Cerebellar nuclear complex (tissue), 1 donor: ENCODE data around the gene ZBED1.
"Not testable (repeated sequence)": the region's sequence is repeated elsewhere in the genome, so short reads cannot be mapped to it uniquely, and the experiment has no call there.

Source experiments
- DNase-seq, 2 experiments: peaks; one replicate each; lab custom pipeline; 2025; lab: John Stamatoyannopoulos, UW

ZBED1 gene

GRCh38 chrX:2454620-2455019 lies 46.2 kb downstream of the ZBED1 start:
- DNase-seq, result not testable (repeated sequence)

DNA sequence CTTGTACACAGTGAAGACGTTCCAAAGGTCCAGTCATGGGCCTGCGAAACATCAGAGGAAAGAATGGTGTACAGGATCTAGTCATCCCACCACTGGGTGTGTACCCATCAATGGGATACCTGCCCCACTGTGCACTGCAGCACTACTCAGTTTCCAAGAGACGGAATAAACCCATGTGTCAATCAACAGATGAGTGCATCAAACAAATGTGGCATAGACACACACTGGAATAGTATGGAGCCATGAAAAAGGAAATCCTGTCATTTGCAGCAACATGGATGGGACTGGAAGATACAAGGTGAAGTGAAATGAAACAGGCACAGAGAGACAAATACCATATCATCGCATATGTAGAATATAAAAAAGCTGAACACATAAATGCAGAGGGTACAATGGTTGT lies 48.0 kb downstream of the ZBED1 start:
- DNase-seq, result no peak

DNA sequence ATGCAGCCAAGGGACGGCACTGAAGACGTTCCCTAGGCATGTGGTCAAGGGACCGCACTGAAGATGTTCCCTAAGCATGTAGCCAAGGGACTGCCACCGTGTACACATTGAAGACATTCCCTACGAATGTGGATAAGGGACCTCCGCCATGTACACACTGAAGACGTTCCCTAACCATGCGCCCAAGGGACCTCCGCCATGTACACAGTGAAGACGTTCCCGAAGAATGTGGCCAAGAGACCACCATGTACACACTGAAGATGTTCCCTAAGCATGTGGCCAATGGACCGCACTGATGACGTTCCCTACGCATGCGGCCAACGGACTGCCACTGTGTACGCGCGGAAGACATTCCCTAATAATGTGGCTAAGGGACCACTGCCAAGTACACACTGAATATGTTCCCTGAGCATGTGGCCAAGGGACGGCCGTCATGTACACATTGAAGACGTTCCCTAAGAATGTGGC lies 48.4 kb downstream of the ZBED1 start:
- DNase-seq, result no peak

- DNase-seq, result no peak
Observed at GRCh38 chrX:2451501-2452316, 49.1 kb downstream of the ZBED1 start.

DNA sequence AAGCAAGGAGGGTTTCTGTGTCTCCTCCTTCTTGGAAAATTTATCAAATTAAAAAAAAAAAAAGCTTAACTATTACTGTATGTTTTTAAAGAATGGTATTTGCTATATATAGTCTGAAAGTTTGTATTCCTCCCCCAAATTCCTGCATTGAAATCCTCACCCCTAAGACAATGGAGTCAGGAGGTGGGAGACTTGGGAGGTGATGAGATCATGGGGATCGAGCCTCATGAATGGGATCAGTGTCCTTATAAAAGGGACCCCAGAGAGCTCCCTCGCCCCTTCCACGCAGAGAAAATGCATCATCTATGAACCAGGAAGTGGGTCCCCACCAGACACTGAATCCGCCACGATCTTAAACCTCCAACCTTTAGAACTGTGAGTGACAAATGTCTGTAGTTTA lies 50.1 kb downstream of the ZBED1 start:
- DNase-seq, result no peak

DNA sequence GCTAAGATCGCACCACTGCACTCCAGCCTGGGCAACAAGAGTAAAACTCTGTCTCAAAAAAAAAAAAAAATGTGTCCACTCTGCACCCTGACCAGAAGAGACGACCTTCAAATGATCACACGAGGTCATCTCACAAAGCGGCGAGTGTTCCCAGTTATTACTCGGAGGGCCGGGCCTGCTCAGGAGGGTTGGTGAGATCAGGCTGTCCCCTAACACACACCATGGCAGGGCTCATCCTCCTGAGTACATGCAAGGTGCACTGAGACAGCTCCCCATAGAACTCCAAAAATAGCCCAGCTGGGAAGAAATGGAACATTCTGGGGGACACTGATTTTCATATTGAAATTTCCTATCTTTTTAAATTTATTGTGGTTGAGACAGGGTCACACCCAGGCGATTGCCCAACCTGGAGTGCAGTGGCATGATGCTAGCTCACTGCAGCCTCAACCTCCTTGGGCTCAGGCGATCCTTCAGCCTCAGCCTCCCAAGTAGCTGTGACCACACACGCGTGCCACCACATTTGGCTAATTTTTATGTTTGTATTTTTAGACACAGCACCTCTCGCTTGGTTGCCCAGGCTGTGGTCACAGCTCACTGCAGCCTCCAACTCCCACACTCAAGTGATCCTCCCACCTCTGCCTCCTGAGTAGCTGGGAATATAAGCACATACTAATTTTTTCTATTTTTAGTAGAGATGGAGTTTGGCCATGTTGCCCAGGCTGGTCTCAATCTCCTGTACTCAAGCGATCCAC lies 51.5 kb downstream of the ZBED1 start:
- no peak for DNase-seq

DNA sequence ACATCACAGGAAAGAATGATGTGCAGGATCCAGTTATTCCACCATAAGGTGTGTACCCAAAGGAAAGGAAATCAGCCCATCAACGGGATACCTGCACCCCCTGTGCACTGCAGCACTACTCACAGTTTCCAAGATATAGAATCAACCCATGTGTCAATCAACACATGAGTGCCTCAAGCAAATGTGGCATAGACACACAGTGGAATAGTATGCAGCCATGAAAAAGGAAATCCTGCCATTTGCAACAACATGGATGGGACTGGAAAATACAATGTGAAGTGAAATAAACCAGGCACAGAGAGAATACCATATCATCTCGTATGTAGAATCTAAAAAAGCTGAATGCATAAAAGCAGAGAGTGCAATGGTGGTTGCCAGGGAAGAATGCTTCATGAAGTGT lies 53.3 kb downstream of the ZBED1 start:
- DNase-seq, result no peak

GRCh38 chrX:2446815-2447214 lies 54.0 kb downstream of the ZBED1 start:
- no peak for DNase-seq

GRCh38 chrX:2445662-2446623 lies 54.8 kb downstream of the ZBED1 start:
- no peak for DNase-seq

GRCh38 chrX:2442694-2443093 lies 58.1 kb downstream of the ZBED1 start:
- DNase-seq, result no peak

DNA sequence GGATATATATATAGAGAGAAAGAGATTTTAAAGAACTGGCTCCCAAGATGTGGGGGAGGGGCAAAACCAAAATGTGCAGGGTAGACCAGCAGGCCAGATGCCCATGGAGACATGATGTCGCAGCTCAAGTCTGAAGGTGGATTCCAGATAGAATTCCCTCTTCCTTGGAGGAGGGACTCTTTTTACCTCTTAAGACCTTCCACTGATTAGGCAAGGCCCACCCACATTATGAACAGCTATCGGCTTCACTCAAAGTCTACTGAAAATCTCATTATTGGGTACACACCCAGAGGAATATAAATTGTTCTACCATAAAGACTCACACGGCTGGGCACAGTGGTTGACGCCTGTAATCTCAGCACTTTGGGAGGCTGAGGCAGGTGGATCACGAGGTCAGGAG lies 59.3 kb downstream of the ZBED1 start:
- DNase-seq, result no peak

- DNase-seq, result no peak
Observed at GRCh38 chrX:2439613-2440012, 61.2 kb downstream of the ZBED1 start.
